ENCODE measurements around the gene DCBLD2. TPM values are rescaled to one million over a fixed set of nuclear protein-coding genes. Genes with fewer than 3 reads are reported as not detected.
A peak's percentile ranks its signal among the peaks of the same experiment; 100 is the strongest.

The DCBLD2 gene
- total RNA-seq, 1 donor = 0.94 TPM

- Histone ChIP-seq H3K9me3 (ENCODE audit: low read depth, low read length) (no peaks in the 10 kb centered on the region), H3K4me1 (ENCODE audit: insufficient read depth, low read length) (peaks cover 12% of the 10 kb centered on the region), H3K4me3 (ENCODE audit: low read length) (peak overlapping the region; percentile 68), H3K27me3 (ENCODE audit: insufficient read depth, low read length) (peaks cover 14% of the 10 kb centered on the region)
Measured at GRCh38 chr3:98902351-98902740, 851 bp upstream of the DCBLD2 start.

GRCh38 chr3:98901119-98901391 is 440 bp downstream of the DCBLD2 start:
- H3K9me3 ChIP-seq (ENCODE audit: low read depth, low read length) = no peaks in the 10 kb centered on the region
- H3K4me1 ChIP-seq (ENCODE audit: insufficient read depth, low read length) = peaks cover 12% of the 10 kb centered on the region
- H3K4me3 ChIP-seq (ENCODE audit: low read length) = peak overlapping the region; percentile 68
- H3K27me3 ChIP-seq (ENCODE audit: insufficient read depth, low read length) = peaks cover 14% of the 10 kb centered on the region

GRCh38 chr3:98900265-98901118 is 1.0 kb downstream of the DCBLD2 start:
- Histone ChIP-seq H3K27me3 (ENCODE audit: insufficient read depth, low read length) (peaks cover 14% of the 10 kb centered on the region), H3K4me3 (ENCODE audit: low read length) (peak overlapping the region; percentile 68), H3K4me1 (ENCODE audit: insufficient read depth, low read length) (peaks cover 12% of the 10 kb centered on the region), H3K9me3 (ENCODE audit: low read depth, low read length) (no peaks in the 10 kb centered on the region)

GRCh38 chr3:98897701-98898100 is 3.8 kb downstream of the DCBLD2 start:
- Histone ChIP-seq H3K9me3 (ENCODE audit: low read depth, low read length) (no peaks in the 10 kb centered on the region), H3K27me3 (ENCODE audit: insufficient read depth, low read length) (peaks cover 14% of the 10 kb centered on the region), H3K4me3 (ENCODE audit: low read length) (no peak overlapping the region), H3K4me1 (ENCODE audit: insufficient read depth, low read length) (peaks cover 12% of the 10 kb centered on the region)

- H3K4me3 ChIP-seq (ENCODE audit: low read length) = no peak overlapping the region
- peaks cover 6% of the 10 kb centered on the region for H3K27me3 ChIP-seq (ENCODE audit: insufficient read depth, low read length)
- no peaks in the 10 kb centered on the region for H3K9me3 ChIP-seq (ENCODE audit: low read depth, low read length)
- no peaks in the 10 kb centered on the region for H3K4me1 ChIP-seq (ENCODE audit: insufficient read depth, low read length)
Measured at GRCh38 chr3:98894791-98895576, 6.5 kb downstream of the DCBLD2 start.

GRCh38 chr3:98893740-98894139 is 7.8 kb downstream of the DCBLD2 start:
- Histone ChIP-seq H3K4me3 (ENCODE audit: low read length) (no peak overlapping the region), H3K27me3 (ENCODE audit: insufficient read depth, low read length) (no peaks in the 10 kb centered on the region), H3K9me3 (ENCODE audit: low read depth, low read length) (no peaks in the 10 kb centered on the region), H3K4me1 (ENCODE audit: insufficient read depth, low read length) (no peaks in the 10 kb centered on the region)

GRCh38 chr3:98892263-98892662 is 9.2 kb downstream of the DCBLD2 start:
- H3K9me3 ChIP-seq (ENCODE audit: low read depth, low read length) = no peaks in the 10 kb centered on the region
- H3K27me3 ChIP-seq (ENCODE audit: insufficient read depth, low read length) = no peaks in the 10 kb centered on the region
- H3K4me3 ChIP-seq (ENCODE audit: low read length) = no peak overlapping the region
- no peaks in the 10 kb centered on the region for H3K4me1 ChIP-seq (ENCODE audit: insufficient read depth, low read length)

- H3K9me3 ChIP-seq (ENCODE audit: low read depth, low read length) = no peaks in the 10 kb centered on the region
- no peak overlapping the region for H3K4me3 ChIP-seq (ENCODE audit: low read length)
- no peaks in the 10 kb centered on the region for H3K4me1 ChIP-seq (ENCODE audit: insufficient read depth, low read length)
- H3K27me3 ChIP-seq (ENCODE audit: insufficient read depth, low read length) = no peaks in the 10 kb centered on the region
Measured at GRCh38 chr3:98890965-98891910, 10.3 kb downstream of the DCBLD2 start.

GRCh38 chr3:98890181-98890835 is 11.2 kb downstream of the DCBLD2 start:
- Histone ChIP-seq H3K4me3 (ENCODE audit: low read length) (no peak overlapping the region), H3K27me3 (ENCODE audit: insufficient read depth, low read length) (no peaks in the 10 kb centered on the region), H3K4me1 (ENCODE audit: insufficient read depth, low read length) (no peaks in the 10 kb centered on the region), H3K9me3 (ENCODE audit: low read depth, low read length) (no peaks in the 10 kb centered on the region)

- Histone ChIP-seq H3K27me3 (ENCODE audit: insufficient read depth, low read length) (no peaks in the 10 kb centered on the region), H3K4me1 (ENCODE audit: insufficient read depth, low read length) (no peaks in the 10 kb centered on the region), H3K4me3 (ENCODE audit: low read length) (no peak overlapping the region), H3K9me3 (ENCODE audit: low read depth, low read length) (no peaks in the 10 kb centered on the region)
Measured at GRCh38 chr3:98887684-98888083, 13.8 kb downstream of the DCBLD2 start.

GRCh38 chr3:98886525-98886924 is 15.0 kb downstream of the DCBLD2 start:
- H3K4me1 ChIP-seq (ENCODE audit: insufficient read depth, low read length) = no peaks in the 10 kb centered on the region
- H3K27me3 ChIP-seq (ENCODE audit: insufficient read depth, low read length) = no peaks in the 10 kb centered on the region
- no peaks in the 10 kb centered on the region for H3K9me3 ChIP-seq (ENCODE audit: low read depth, low read length)
- no peak overlapping the region for H3K4me3 ChIP-seq (ENCODE audit: low read length)

- no peak overlapping the region for H3K4me3 ChIP-seq (ENCODE audit: low read length)
- no peaks in the 10 kb centered on the region for H3K27me3 ChIP-seq (ENCODE audit: insufficient read depth, low read length)
- H3K9me3 ChIP-seq (ENCODE audit: low read depth, low read length) = no peaks in the 10 kb centered on the region
- no peaks in the 10 kb centered on the region for H3K4me1 ChIP-seq (ENCODE audit: insufficient read depth, low read length)
Measured at GRCh38 chr3:98885851-98886250, 15.6 kb downstream of the DCBLD2 start.

GRCh38 chr3:98884675-98885371 is 16.7 kb downstream of the DCBLD2 start:
- Histone ChIP-seq H3K9me3 (ENCODE audit: low read depth, low read length) (no peaks in the 10 kb centered on the region), H3K4me3 (ENCODE audit: low read length) (no peak overlapping the region), H3K27me3 (ENCODE audit: insufficient read depth, low read length) (no peaks in the 10 kb centered on the region), H3K4me1 (ENCODE audit: insufficient read depth, low read length) (no peaks in the 10 kb centered on the region)
